GM10266 (cell line): ENCODE data around the gene ERG.

Source experiments
- DNase-seq: peaks from one replicate; pipeline ENCODE4 v3.0.0; 2012; ENCODE audit errors: extremely low spot score
- CTCF ChIP-seq: IDR thresholded peaks from 2 replicates; pipeline ENCODE4 v1.5.1; 2012; ENCODE audit warnings: mild to moderate bottlenecking, low read depth; ENCODE audit not compliant: control insufficient read depth, insufficient read depth; ENCODE audit errors: missing control alignments

The ERG gene

DNA sequence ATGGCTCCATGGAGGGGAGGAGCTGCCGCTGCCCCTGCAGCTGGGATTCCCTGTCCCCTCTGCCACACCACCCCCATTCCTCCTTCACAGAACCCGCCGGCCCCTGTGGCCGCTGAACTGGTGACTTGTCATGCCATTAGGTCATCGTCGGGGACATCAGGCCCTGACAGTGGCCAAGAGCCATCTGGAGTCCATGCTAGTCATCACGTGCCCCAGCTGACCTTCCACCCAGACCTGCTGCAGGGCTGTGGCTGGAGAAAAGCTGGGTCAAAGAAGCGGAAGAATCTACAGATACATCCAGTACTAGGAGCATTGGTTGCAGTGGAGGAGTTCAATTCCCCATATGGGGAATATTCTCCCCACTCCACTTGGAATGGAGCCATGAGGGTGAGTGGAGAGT lies 163.4 kb downstream of the ERG start:
- no peak for TF ChIP-seq CTCF
- DNase-seq: no peak

GRCh38 chr21:38333301-38334272 lies 164.7 kb downstream of the ERG start:
- peak; percentile 17 for TF ChIP-seq CTCF
- no peak for DNase-seq

- no peak for DNase-seq
- no peak for TF ChIP-seq CTCF
Observed at GRCh38 chr21:38330666-38331065, 167.6 kb downstream of the ERG start.
